CD4-positive, alpha-beta memory T cell (primary cell): Measurements from ENCODE around the gene DEFB119. TPM values are rescaled to one million over a fixed set of nuclear protein-coding genes. Genes with fewer than 3 reads are reported as not detected.
"Not testable (repeated sequence)": the region's sequence is repeated elsewhere in the genome, so short reads cannot be mapped to it uniquely, and the experiment has no call there.

Experiments used
- CTCF ChIA-PET: fragments of 350-600 bp; sonication (Branson Sonifier 250); formaldehyde crosslinking; loops from one replicate; lab custom pipeline; 2021; ENCODE audit warnings: inconsistent platforms; ENCODE audit not compliant: partially characterized antibody; lab: Charles Lee
- POLR2A ChIA-PET: fragments of 350-600 bp; sonication (Branson Sonifier 250); formaldehyde crosslinking; loops from one replicate; lab custom pipeline; 2021; ENCODE audit not compliant: partially characterized antibody; lab: Charles Lee
- DNase-seq, 5 donors: peaks; one replicate each; pipeline versions ENCODE4 v3.0.0 to v3.0.0-alpha.2; 2020 to 2022; ENCODE audit warnings: mixed read lengths in 1 of 5
- H3K27ac ChIP-seq: one replicate; pipeline ENCODE4 v1.7.0; 2013; ENCODE audit warnings: low read depth, low read length
- H3K27me3 ChIP-seq: 2 replicates; pipeline ENCODE4 v1.7.0; 2013; ENCODE audit warnings: mild to moderate bottlenecking, low read length, moderate library complexity; ENCODE audit not compliant: insufficient read depth
- H3K36me3 ChIP-seq: 2 replicates; pipeline ENCODE4 v1.7.0; 2013; ENCODE audit warnings: mild to moderate bottlenecking, low read length, moderate library complexity; ENCODE audit not compliant: insufficient read depth
- H3K4me1 ChIP-seq: 2 replicates; pipeline ENCODE4 v1.7.0; 2013; ENCODE audit warnings: mild to moderate bottlenecking, low read length, moderate library complexity; ENCODE audit not compliant: insufficient read depth
- H3K4me3 ChIP-seq, 2 donors: one replicate each; pipeline ENCODE4 v1.7.0; 2013; ENCODE audit warnings: low read length in 2 of 2, mild to moderate bottlenecking in 1 of 2
- H3K9me3 ChIP-seq, 2 donors: one replicate each; pipeline ENCODE4 v1.7.0; 2013; ENCODE audit warnings: low read length in 2 of 2, control low read depth in 1 of 2; ENCODE audit not compliant: control insufficient read depth in 1 of 2
- H3K27ac Mint-ChIP-seq, 7 donors: one replicate each; pipeline ENCODE4 v1.8.0; 2020 to 2021; ENCODE audit warnings: mixed read lengths in 7 of 7, mild to moderate bottlenecking in 6 of 7, inconsistent platforms in 3 of 7, moderate library complexity in 3 of 7
- H3K27me3 Mint-ChIP-seq, 2 donors: one replicate each; pipeline ENCODE4 v1.8.0; 2020 to 2021; ENCODE audit warnings: mixed read lengths in 2 of 2
- H3K36me3 Mint-ChIP-seq, 2 donors: one replicate each; pipeline ENCODE4 v1.8.0; 2020 to 2021; ENCODE audit warnings: mixed read lengths in 2 of 2, inconsistent platforms in 1 of 2, mild to moderate bottlenecking in 1 of 2
- H3K4me1 Mint-ChIP-seq, 4 donors: one replicate each; pipeline ENCODE4 v1.8.0; 2020 to 2021; ENCODE audit warnings: mixed read lengths in 4 of 4, mild to moderate bottlenecking in 1 of 4
- H3K4me3 Mint-ChIP-seq, 8 donors: one replicate each; pipeline ENCODE4 v1.8.0; 2020 to 2021; ENCODE audit warnings: mixed read lengths in 8 of 8, mild to moderate bottlenecking in 7 of 8, moderate library complexity in 6 of 8, inconsistent platforms in 3 of 8
- H3K9me3 Mint-ChIP-seq, 8 donors: one replicate each; pipeline ENCODE4 v1.8.0; 2020 to 2021; ENCODE audit warnings: mixed read lengths in 8 of 8, mild to moderate bottlenecking in 5 of 8, inconsistent platforms in 3 of 8, moderate library complexity in 1 of 8
- intact Hi-C: fragments of 100-400 bp; cut with micrococcal nuclease; formaldehyde crosslinking; loops from one replicate; pipeline ENCODE4 v1.15.1; 2023
- polyA plus RNA-seq, 2 donors: library from polyadenylated mRNA; unstranded; fragments of 300-500 nt; fragmentation: Illumina TruSeq; gene quantifications; one replicate each; pipeline ENCODE4 v1.2.3, GENCODE V29; 2021
- total RNA-seq, 2 experiments: library from RNA; stranded (reverse); gene quantifications; one replicate each; pipeline ENCODE4 v1.2.3, GENCODE V29; 2021

The DEFB119 gene
- total and polyA plus RNA-seq, 4 experiments from 2014 or later = not detected

DNA sequence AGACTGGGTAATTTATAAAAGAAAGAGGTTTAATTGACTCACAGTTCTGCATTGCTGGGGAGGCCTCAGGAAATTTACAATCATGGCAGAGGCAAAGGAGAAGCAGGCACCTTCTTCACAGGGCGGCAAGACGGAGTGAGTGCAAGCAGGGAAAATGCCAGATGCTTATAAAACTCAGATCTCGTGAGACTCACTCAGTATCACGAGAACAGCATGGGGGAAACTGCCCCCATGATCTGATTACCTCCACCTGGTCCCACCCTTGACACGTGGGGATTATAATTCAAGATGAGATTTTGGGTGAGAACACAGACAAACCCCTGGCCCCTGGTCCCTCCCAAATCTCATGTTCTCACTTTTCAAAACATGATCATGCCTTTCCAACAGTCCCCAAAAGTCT, 26.1 kb downstream of the DEFB119 start:
- DNase-seq, H3K36me3 ChIP-seq, H3K9me3 ChIP-seq, CTCF ChIA-PET, H3K4me3 Mint-ChIP-seq, H3K27me3 ChIP-seq, H3K36me3 Mint-ChIP-seq, H3K27ac ChIP-seq, H3K4me1 Mint-ChIP-seq, intact Hi-C loops, H3K4me3 ChIP-seq, H3K4me1 ChIP-seq, POLR2A ChIA-PET, H3K27ac Mint-ChIP-seq, H3K9me3 Mint-ChIP-seq, H3K27me3 Mint-ChIP-seq: not testable (repeated sequence)

DNA sequence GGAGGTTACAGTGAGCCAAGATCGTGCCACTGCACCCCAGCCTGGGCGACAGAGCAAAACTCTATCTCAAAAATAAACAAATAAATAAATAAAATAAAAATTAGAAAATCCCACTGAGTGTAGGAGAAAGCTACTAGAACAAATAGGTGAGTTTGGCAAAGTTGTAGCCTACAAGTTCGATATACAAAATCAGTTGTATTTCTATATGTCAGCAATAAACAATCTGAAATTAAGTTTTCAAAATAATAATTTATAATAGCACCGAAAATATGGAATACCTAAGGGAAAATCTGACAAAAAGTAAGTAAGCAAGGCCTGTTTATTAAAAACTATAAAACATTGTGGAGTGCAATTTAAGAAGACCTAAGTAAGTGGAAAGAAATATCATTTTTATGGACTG, 27.1 kb downstream of the DEFB119 start:
- POLR2A ChIA-PET = no interaction called here
- no peak overlapping the region for H3K27ac ChIP-seq
- H3K4me3 ChIP-seq = no peak overlapping the region
- no peak overlapping the region for H3K4me3 Mint-ChIP-seq
- no peak overlapping the region for H3K27ac Mint-ChIP-seq
- no peaks in the 10 kb centered on the region for H3K27me3 ChIP-seq
- DNase-seq = no peak
- no peaks in the 10 kb centered on the region for H3K4me1 ChIP-seq
- H3K9me3 ChIP-seq = no peaks in the 10 kb centered on the region
- H3K36me3 Mint-ChIP-seq = no peaks in the 10 kb centered on the region
- peaks cover 0 to 8% (median 4%) of the 10 kb centered on the region in 8 donors for H3K9me3 Mint-ChIP-seq
- CTCF ChIA-PET = no interaction called here
- no peaks in the 10 kb centered on the region for H3K36me3 ChIP-seq
- intact Hi-C loops = no loop called here
- no peaks in the 10 kb centered on the region for H3K4me1 Mint-ChIP-seq
- peaks cover 0 to 4% of the 10 kb centered on the region in 2 donors for H3K27me3 Mint-ChIP-seq

DNA sequence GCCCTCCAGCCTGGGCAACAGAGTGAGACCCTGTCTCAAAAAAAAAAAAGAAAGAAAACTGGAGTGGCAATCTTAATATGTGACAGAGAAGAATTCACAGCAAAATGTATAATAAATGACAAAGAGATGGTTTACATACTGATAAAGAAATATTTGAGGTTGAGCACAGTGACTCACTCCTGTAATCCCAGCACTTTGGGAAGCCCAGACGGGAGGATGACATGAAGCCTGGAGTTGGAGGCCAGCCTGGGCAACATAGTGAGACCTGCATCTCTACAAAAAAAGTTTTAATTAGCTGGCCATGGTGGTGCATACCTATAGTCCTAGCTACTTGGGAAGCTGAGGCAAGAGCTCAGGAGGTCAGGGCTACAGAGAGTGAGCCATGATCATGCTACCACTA, 34.4 kb downstream of the DEFB119 start:
- Mint-ChIP-seq H3K27me3 (peaks cover 3 to 5% of the 10 kb centered on the region in 2 donors), H3K36me3 (no peaks in the 10 kb centered on the region), H3K9me3 (peaks cover 0 to 2% (median under 1%) of the 10 kb centered on the region in 8 donors), H3K27ac (no peak overlapping the region), H3K4me3 (no peak overlapping the region), H3K4me1 (no peaks in the 10 kb centered on the region)
- no peak for DNase-seq
- POLR2A ChIA-PET = no interaction called here
- Histone ChIP-seq H3K4me1 (no peaks in the 10 kb centered on the region), H3K9me3 (no peaks in the 10 kb centered on the region), H3K27me3 (no peaks in the 10 kb centered on the region), H3K27ac (no peak overlapping the region), H3K36me3 (no peaks in the 10 kb centered on the region), H3K4me3 (no peak overlapping the region)
- intact Hi-C loops = no loop called here
- CTCF ChIA-PET = no interaction called here

DNA sequence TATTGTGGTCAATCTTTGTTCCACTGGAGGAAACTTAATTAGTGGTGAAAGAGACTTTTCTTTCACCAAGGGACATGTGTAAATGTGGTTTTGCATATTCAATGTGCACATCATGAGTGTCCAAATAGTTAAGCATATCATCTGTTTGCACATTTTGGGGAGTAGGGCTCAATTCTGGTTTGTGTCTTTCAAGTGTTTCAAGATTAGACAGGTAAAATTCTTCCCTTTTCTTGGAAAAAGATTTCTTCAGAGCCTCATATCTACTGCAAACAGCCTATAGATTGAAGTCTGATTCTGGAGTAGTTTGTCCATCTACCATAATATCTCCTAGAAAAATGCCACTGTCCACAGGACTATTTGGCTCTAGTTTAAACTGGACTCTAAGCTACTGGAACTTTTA, 48.9 kb downstream of the DEFB119 start:
- no peak overlapping the region for H3K27ac Mint-ChIP-seq

DNA sequence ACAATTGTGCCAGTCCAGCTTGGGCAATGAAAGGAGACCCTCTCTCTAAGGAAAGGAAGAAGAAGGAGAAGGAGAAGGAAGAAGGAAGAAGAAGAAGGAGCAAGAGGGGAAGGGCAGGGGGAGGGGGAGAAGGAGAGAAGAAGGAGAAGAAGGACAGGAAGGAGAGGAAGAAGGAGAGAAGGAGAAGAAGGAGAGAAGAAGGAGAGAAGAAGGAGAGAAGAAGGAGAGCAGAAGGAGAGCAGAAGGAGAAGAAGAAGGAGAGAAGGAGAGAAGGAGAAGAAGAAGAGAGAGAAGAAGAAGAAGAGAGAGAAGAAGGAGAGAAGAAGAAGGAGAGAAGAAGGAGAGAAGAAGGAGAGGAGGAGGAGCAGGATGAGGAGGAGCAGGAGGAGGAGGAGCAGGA, 59.5 kb downstream of the DEFB119 start:
- peaks cover 0 to 17% (median 11%) of the 10 kb centered on the region in 8 donors for H3K9me3 Mint-ChIP-seq
- H3K4me1 Mint-ChIP-seq = no peaks in the 10 kb centered on the region
- Histone ChIP-seq H3K36me3 (no peaks in the 10 kb centered on the region), H3K27me3 (no peaks in the 10 kb centered on the region), H3K4me1 (no peaks in the 10 kb centered on the region), H3K27ac (no peak overlapping the region), H3K4me3 (no peak overlapping the region), H3K9me3 (no peaks in the 10 kb centered on the region)
- H3K36me3 Mint-ChIP-seq = peaks cover 0 to 4% of the 10 kb centered on the region in 2 donors
- H3K27me3 Mint-ChIP-seq = peaks cover 0 to 1% of the 10 kb centered on the region in 2 donors
- no peak overlapping the region for H3K4me3 Mint-ChIP-seq
- DNase-seq = no peak
- no peak overlapping the region for H3K27ac Mint-ChIP-seq
- intact Hi-C loops = no loop called here
- POLR2A ChIA-PET = no interaction called here
- CTCF ChIA-PET = no interaction called here

More for the DNA sequence above, 48.9 kb downstream of the DEFB119 start:
- Histone ChIP-seq H3K27me3 (no peaks in the 10 kb centered on the region), H3K4me3 (no peak overlapping the region), H3K36me3 (no peaks in the 10 kb centered on the region), H3K4me1 (no peaks in the 10 kb centered on the region), H3K9me3 (no peaks in the 10 kb centered on the region), H3K27ac (no peak overlapping the region)
- peaks cover 0 to 1% of the 10 kb centered on the region in 2 donors for H3K27me3 Mint-ChIP-seq
- H3K4me1 Mint-ChIP-seq = no peaks in the 10 kb centered on the region
- H3K36me3 Mint-ChIP-seq = no peaks in the 10 kb centered on the region
- peaks cover 0 to 4% (median 2%) of the 10 kb centered on the region in 8 donors for H3K9me3 Mint-ChIP-seq
- no peak overlapping the region for H3K4me3 Mint-ChIP-seq
- CTCF ChIA-PET = no interaction called here
- POLR2A ChIA-PET = no interaction called here
- DNase-seq = no peak
- intact Hi-C loops = no loop called here

Other genes starting within 250 kb of the DEFB119 start
- gene DEFB115, start 132.9 kb downstream of the DEFB119 start, total RNA-seq = not detected
- not detected for gene DEFB115, start 132.9 kb downstream of the DEFB119 start, polyA plus RNA-seq
- gene DEFB116, start 82.0 kb downstream of the DEFB119 start, total RNA-seq = not detected
- gene DEFB116, start 82.0 kb downstream of the DEFB119 start, polyA plus RNA-seq = not detected
- not detected for gene DEFB118, start 22.0 kb downstream of the DEFB119 start, total RNA-seq
- gene DEFB118, start 22.0 kb downstream of the DEFB119 start, polyA plus RNA-seq = not detected
- gene DEFB121, start 15.6 kb upstream of the DEFB119 start, total RNA-seq = not detected
- not detected for gene DEFB121, start 15.6 kb upstream of the DEFB119 start, polyA plus RNA-seq
- not detected for gene DEFB123, start 50.0 kb upstream of the DEFB119 start, total RNA-seq
- not detected for gene DEFB123, start 50.0 kb upstream of the DEFB119 start, polyA plus RNA-seq
- gene DEFB124, start 84.5 kb upstream of the DEFB119 start, total RNA-seq = not detected
- gene DEFB124, start 84.5 kb upstream of the DEFB119 start, polyA plus RNA-seq = not detected
- gene REM1, start 84.7 kb upstream of the DEFB119 start, total RNA-seq = not detected
- not detected for gene REM1, start 84.7 kb upstream of the DEFB119 start, polyA plus RNA-seq
- gene HM13, start 123.9 kb upstream of the DEFB119 start, total RNA-seq = 100 to 1,000 TPM; 133 to 156 TPM
- 100 to 1,000 TPM; 166 to 171 TPM for gene HM13, start 123.9 kb upstream of the DEFB119 start, polyA plus RNA-seq
- under 1 TPM in 1 of 2 experiments, not detected in 1; 0.50 TPM for gene ID1, start 214.7 kb upstream of the DEFB119 start, total RNA-seq
- gene ID1, start 214.7 kb upstream of the DEFB119 start, polyA plus RNA-seq = 1 to 10 TPM in 1 of 2 donors, under 1 TPM in 1; 0.49 to 1.4 TPM
- not detected for gene COX4I2, start 247.3 kb upstream of the DEFB119 start, total RNA-seq
- gene COX4I2, start 247.3 kb upstream of the DEFB119 start, polyA plus RNA-seq = not detected